SK-N-MC (cell line): Measurements from ENCODE around the gene GTF2E1.
A peak's percentile ranks its signal among the peaks of the same experiment; 100 is the strongest.
"Not testable (repeated sequence)": the region's sequence is repeated elsewhere in the genome, so short reads cannot be mapped to it uniquely, and the experiment has no call there.

Experiments
- DNase-seq: peaks from one replicate; pipeline ENCODE4 v3.0.0-alpha.2; 2011; ENCODE audit warnings: low read depth, low spot score
- H3K27ac ChIP-seq: fragments of 200-600 bp; sonication (generic); 2 replicates; pipeline ENCODE4 v1.5.1; 2016; ENCODE audit warnings: mixed run types
- H3K36me3 ChIP-seq: fragments of 200-600 bp; sonication (generic); 2 replicates; pipeline ENCODE4 v1.6.1; 2017; ENCODE audit warnings: antibody characterized with exemption, low read length, mixed read lengths; ENCODE audit not compliant: insufficient read depth
- H3K4me3 ChIP-seq: fragments of 200-600 bp; sonication (generic); 2 replicates; pipeline ENCODE4 v1.5.1; 2016
- H3K9ac ChIP-seq: fragments of 200-600 bp; sonication (generic); 2 replicates; pipeline ENCODE4 v1.8.0; 2017; ENCODE audit warnings: mixed run types, mixed read lengths; ENCODE audit not compliant: insufficient read length
- H3K9me3 ChIP-seq: fragments of 200-600 bp; sonication (generic); 2 replicates; pipeline ENCODE4 v1.6.1; 2017; ENCODE audit warnings: low read depth, mild to moderate bottlenecking, antibody characterized with exemption, low read length, moderate library complexity, mixed read lengths
- EZH2 ChIP-seq: fragments of 200-600 bp; sonication (generic); IDR thresholded peaks from one replicate; pipeline ENCODE4 v1.6.1; 2017; ENCODE audit warnings: antibody characterized with exemption
- FOXP2 ChIP-seq: optimal IDR thresholded peaks from 2 replicates; pipeline ENCODE3; 2011; ENCODE audit warnings: mild to moderate bottlenecking, moderate library complexity; ENCODE audit not compliant: insufficient read depth; ENCODE audit errors: extremely low read length, control extremely low read depth
- POLR2AphosphoS5 ChIP-seq: IDR thresholded peaks from 2 replicates; pipeline ENCODE4 v1.6.1; 2012; ENCODE audit warnings: mild to moderate bottlenecking, low read depth, low read length, borderline replicate concordance

Gene GTF2E1

DNA sequence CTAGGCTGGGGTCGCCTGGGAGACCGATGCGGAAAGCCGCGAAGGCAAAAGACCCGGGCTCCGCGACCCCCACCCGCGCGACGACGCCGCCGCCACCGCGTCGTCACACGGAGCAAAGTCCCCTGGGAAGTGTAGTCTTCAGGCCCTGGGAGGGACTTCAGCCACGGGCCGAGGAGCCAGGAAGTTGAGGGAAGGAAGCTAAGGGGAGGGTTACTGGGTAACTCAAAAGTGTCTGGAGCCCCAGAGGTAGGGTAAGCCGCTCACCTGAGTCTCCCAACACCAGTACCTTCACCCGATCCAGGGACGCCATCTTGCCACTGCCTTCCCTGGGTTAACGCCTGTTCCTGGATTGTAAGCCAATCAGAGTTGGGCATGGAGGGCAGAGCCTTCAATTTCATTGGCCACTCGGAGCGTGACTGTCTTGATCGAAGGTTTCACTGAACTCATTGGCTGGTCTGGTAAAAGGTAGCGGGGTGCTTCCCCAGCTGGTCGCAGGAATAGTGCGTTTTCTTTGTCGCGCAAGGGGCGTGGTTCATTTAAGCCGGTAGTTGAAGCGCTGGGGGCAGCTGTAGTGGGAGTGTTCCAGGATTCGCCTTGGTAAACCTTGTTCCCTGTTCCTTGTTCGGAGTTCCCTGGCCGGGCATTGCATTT is at the start of gene GTF2E1, which contains the start of gene RABL3:
Gene GTF2E1 (plus strand): TSS at position 547 of the 651 bp plus-strand sequence. CDS start 7,809 bp downstream, outside the sequence.
Gene RABL3 (minus strand): TSS at position 319 of the 651 bp plus-strand sequence. CDS start 9 bp downstream, at position 310.
- Histone ChIP-seq H3K4me3 (peak within 1 kb of the TSS; percentile 93), H3K36me3 (peaks cover 18% of the 10 kb centered on the region), H3K27ac (peak within 1 kb of the TSS; percentile 94), H3K9ac (peak within 1 kb of the TSS; percentile 88), H3K9me3 (peaks cover 3% of the 10 kb centered on the region; the same call in 1 of the 2 replicates)
- TF ChIP-seq EZH2 (no peak), FOXP2 (no peak), POLR2AphosphoS5 (peak; percentile 66; the same call in 1 of the 2 replicates)
- DNase-seq: peak; percentile 100

- DNase-seq: peak; percentile 8
- Histone ChIP-seq H3K36me3 (no peaks in the 10 kb centered on the region; the same call in 1 of the 2 replicates), H3K27ac (peak overlapping the region; percentile 72), H3K9me3 (no peaks in the 10 kb centered on the region), H3K4me3 (no peak overlapping the region), H3K9ac (no peak overlapping the region)
- no peak for TF ChIP-seq FOXP2
- no peak for TF ChIP-seq EZH2
- TF ChIP-seq POLR2AphosphoS5: no peak
These were observed 48.9 kb upstream of the GTF2E1 start for GRCh38 chr3:120693439-120694171.

- Histone ChIP-seq H3K4me3 (no peak overlapping the region), H3K9me3 (no peaks in the 10 kb centered on the region), H3K27ac (no peak overlapping the region), H3K9ac (no peak overlapping the region), H3K36me3 (peaks cover 6% of the 10 kb centered on the region)
- no peak for TF ChIP-seq FOXP2
- no peak for DNase-seq
These were observed 43.2 kb upstream of the GTF2E1 start for GRCh38 chr3:120699333-120699732.

- DNase-seq: no peak
- TF ChIP-seq POLR2AphosphoS5 (no peak), EZH2 (no peak), FOXP2 (no peak)
- peaks cover 9% of the 10 kb centered on the region for H3K36me3 ChIP-seq
- H3K9me3 ChIP-seq: no peaks in the 10 kb centered on the region
- no peak overlapping the region for H3K4me3 ChIP-seq
- H3K27ac ChIP-seq: no peak overlapping the region
- no peak overlapping the region for H3K9ac ChIP-seq
These were observed 36.5 kb upstream of the GTF2E1 start for GRCh38 chr3:120705884-120706582.

DNA sequence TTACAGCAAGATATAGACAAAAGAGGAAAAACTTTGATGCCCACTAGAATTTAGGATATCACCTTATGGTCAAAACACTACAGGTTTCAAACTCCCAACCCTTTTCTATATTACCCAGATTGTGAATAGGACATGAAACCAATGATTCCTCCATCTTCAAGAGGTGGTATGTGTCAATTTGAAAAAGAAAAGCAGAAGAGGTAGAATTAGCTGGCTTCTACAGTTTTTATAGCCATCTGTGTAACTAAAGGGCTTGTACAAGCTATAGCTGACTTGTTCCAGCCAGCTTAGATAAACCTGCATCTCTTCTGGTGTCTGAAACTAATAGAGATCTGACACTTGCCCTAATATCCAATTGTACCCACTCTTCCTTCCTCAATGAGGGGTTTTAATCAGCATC is 35.6 kb upstream of the GTF2E1 start:
- no peak for DNase-seq
- H3K9ac ChIP-seq: no peak overlapping the region
- peaks cover 9% of the 10 kb centered on the region for H3K36me3 ChIP-seq
- H3K4me3 ChIP-seq: no peak overlapping the region
- H3K27ac ChIP-seq: no peak overlapping the region
- TF ChIP-seq FOXP2: no peak
- TF ChIP-seq POLR2AphosphoS5: no peak
- no peak for TF ChIP-seq EZH2
- H3K9me3 ChIP-seq: no peaks in the 10 kb centered on the region

GRCh38 chr3:120708408-120708807 is 34.1 kb upstream of the GTF2E1 start:
- no peak for TF ChIP-seq FOXP2
- DNase-seq: no peak
- H3K36me3 ChIP-seq: peaks cover 9% of the 10 kb centered on the region; the same call in 1 of the 2 replicates
- no peak overlapping the region for H3K4me3 ChIP-seq
- no peak overlapping the region for H3K9ac ChIP-seq
- no peaks in the 10 kb centered on the region for H3K9me3 ChIP-seq
- no peak overlapping the region for H3K27ac ChIP-seq

GRCh38 chr3:120710369-120710768 is 32.2 kb upstream of the GTF2E1 start:
- Histone ChIP-seq H3K27ac (no peak overlapping the region), H3K4me3 (no peak overlapping the region), H3K36me3 (0 out of 2 replicates have a peak, but pooled peaks cover under 1% of the 10 kb centered on the region), H3K9me3 (no peaks in the 10 kb centered on the region), H3K9ac (no peak overlapping the region)
- TF ChIP-seq FOXP2: no peak
- no peak for TF ChIP-seq EZH2
- TF ChIP-seq POLR2AphosphoS5: no peak
- no peak for DNase-seq

- TF ChIP-seq EZH2 (no peak), FOXP2 (no peak), POLR2AphosphoS5 (no peak)
- no peak overlapping the region for H3K9ac ChIP-seq
- H3K9me3 ChIP-seq: no peaks in the 10 kb centered on the region
- H3K27ac ChIP-seq: no peak overlapping the region
- H3K36me3 ChIP-seq: no peaks in the 10 kb centered on the region
- H3K4me3 ChIP-seq: no peak overlapping the region
- DNase-seq: no peak
These were observed 29.3 kb upstream of the GTF2E1 start for GRCh38 chr3:120713262-120713661.

DNA sequence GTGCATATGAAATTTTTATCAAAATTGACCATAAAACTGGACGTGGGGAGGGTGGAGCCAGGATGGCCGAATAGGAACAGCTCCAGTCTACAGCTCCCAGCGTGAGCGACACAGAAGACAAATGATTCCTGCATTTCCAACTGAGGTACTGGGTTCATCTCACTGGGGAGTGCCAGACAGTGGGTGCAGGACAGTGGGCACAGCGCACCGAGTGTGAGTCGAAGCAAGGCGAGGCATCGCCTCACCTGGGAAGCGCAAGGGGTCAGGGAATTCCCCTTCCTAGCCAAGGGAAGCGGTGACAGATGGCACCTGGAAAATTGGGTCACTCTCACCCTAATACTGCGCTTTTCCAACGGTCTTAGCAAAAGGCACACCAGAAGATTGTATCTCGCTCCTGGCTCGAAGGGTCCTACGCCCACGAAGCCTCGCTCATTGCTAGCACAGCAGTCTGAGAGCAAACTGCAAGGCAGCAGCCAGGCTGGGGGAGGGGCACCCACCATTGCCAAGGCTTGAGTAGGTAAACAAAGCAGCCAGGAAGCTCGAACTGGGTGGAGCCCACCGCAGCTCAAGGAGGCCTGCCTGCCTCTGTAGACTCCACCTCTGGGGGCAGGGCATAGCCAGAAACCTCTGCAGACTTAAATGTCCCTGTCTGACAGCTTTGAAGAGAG is 23.2 kb upstream of the GTF2E1 start:
- not testable (repeated sequence) for H3K9me3 ChIP-seq, H3K4me3 ChIP-seq, H3K27ac ChIP-seq, H3K36me3 ChIP-seq, H3K9ac ChIP-seq, DNase-seq
